HepG2 (cell line): ENCODE measurements around the gene PLSCR4. TPM values are rescaled to one million over a fixed set of nuclear protein-coding genes. Genes with fewer than 3 reads are reported as not detected.

Experiments
- ELF1 ChIP-seq: sonication (generic); formaldehyde crosslinking; IDR thresholded peaks from 2 replicates; pipeline ENCODE4 v1.4.0; 2020; ENCODE audit warnings: missing genetic modification reagents
- ELF3 ChIP-seq: IDR thresholded peaks from 2 replicates; pipeline ENCODE4 v1.6.1; 2016; ENCODE audit warnings: missing genetic modification reagents, missing compliant biosample characterization
- FOXC1 ChIP-seq: sonication (generic); formaldehyde crosslinking; IDR thresholded peaks from 2 replicates; pipeline ENCODE4 v1.8.0; 2022; ENCODE audit warnings: mild to moderate bottlenecking, missing genetic modification reagents, borderline replicate concordance
- GTF2F1 ChIP-seq: fragments of 150-350 bp; IDR thresholded peaks from 2 replicates; pipeline ENCODE4 v1.6.1; 2014; ENCODE audit warnings: low read length
- THYN1 ChIP-seq: sonication (generic); formaldehyde crosslinking; IDR thresholded peaks from 2 replicates; pipeline ENCODE4 v1.8.1; 2023; ENCODE audit warnings: low read depth, mild to moderate bottlenecking, moderate library complexity, missing genetic modification reagents, borderline replicate concordance
- TOPORS ChIP-seq: sonication (generic); formaldehyde crosslinking; IDR thresholded peaks from 2 replicates; pipeline ENCODE4 v1.8.0; 2023; ENCODE audit warnings: mild to moderate bottlenecking, missing genetic modification reagents
- XBP1 ChIP-seq: sonication (generic); formaldehyde crosslinking; IDR thresholded peaks from 2 replicates; pipeline ENCODE4 v1.5.0; 2020; ENCODE audit warnings: missing genetic modification reagents
- ZBTB43 ChIP-seq: sonication (generic); formaldehyde crosslinking; conservative IDR thresholded peaks from 2 replicates; pipeline ENCODE4 v1.4.0; 2020; ENCODE audit warnings: missing genetic modification reagents
- ZFY ChIP-seq: sonication (generic); formaldehyde crosslinking; IDR thresholded peaks from 2 replicates; pipeline ENCODE4 v1.4.0; 2020; ENCODE audit warnings: missing genetic modification reagents
- ZFYVE20 ChIP-seq: sonication (generic); formaldehyde crosslinking; IDR thresholded peaks from 2 replicates; pipeline ENCODE4 v1.8.0; 2023; ENCODE audit warnings: low read depth, mild to moderate bottlenecking, moderate library complexity, missing genetic modification reagents, borderline replicate concordance
- ZNF512 ChIP-seq: sonication (generic); formaldehyde crosslinking; IDR thresholded peaks from 2 replicates; pipeline ENCODE4 v1.4.0; 2020; ENCODE audit warnings: mild to moderate bottlenecking, missing genetic modification reagents
- ZNF556 ChIP-seq: sonication (generic); formaldehyde crosslinking; IDR thresholded peaks from 2 replicates; pipeline ENCODE4 v1.4.0; 2020; ENCODE audit warnings: mild to moderate bottlenecking, missing genetic modification reagents, borderline replicate concordance
- ZNF589 ChIP-seq: sonication (generic); formaldehyde crosslinking; conservative IDR thresholded peaks from 2 replicates; pipeline ENCODE4 v1.8.0; 2022; ENCODE audit warnings: mild to moderate bottlenecking, moderate library complexity, missing genetic modification reagents
- ZNF615 ChIP-seq: sonication (generic); formaldehyde crosslinking; IDR thresholded peaks from 2 replicates; pipeline ENCODE4 v1.5.0; 2020; ENCODE audit warnings: mild to moderate bottlenecking, missing genetic modification reagents, borderline replicate concordance
- polyA plus RNA-seq, 8 experiments: library from polyadenylated mRNA; depleted of rRNA in 3 of 8; stranded (reverse) in 7 of 8; unstranded in 1 of 8; fragments of >200 nt; fragmentation: Illumina TruSeq in 4 of 8; extraction: Trizol in 4 of 8; gene quantifications; 2 replicates each; pipeline versions ENCODE4 v1.2.1 to v1.2.3, GENCODE V29; 2011 to 2016; ENCODE audit warnings: low read depth in 4 of 8, missing spikeins in 1 of 8, mixed read lengths in 1 of 8; ENCODE audit not compliant: insufficient read depth in 1 of 8
- total RNA-seq, 5 experiments: library from RNA; depleted of rRNA; stranded (reverse); fragments of >200 nt; fragmentation: Illumina TruSeq; extraction: Trizol; gene quantifications; 2 replicates each; pipeline ENCODE4 v1.2.3, GENCODE V29; 2016; ENCODE audit warnings: low read depth in 1 of 5
- TF ChIP-seq, protein P1 (sequence below): sonication (generic); formaldehyde crosslinking; IDR thresholded peaks from 2 replicates; pipeline ENCODE4 v1.4.0; 2020; ENCODE audit warnings: missing genetic modification reagents
- TF ChIP-seq, protein P2 (sequence below): sonication (generic); formaldehyde crosslinking; IDR thresholded peaks from 2 replicates; pipeline ENCODE4 v1.4.0; 2020; ENCODE audit warnings: missing genetic modification reagents, mild to moderate bottlenecking, borderline replicate concordance
- TF ChIP-seq, protein P3 (sequence below): sonication (generic); formaldehyde crosslinking; IDR thresholded peaks from 2 replicates; pipeline ENCODE4 v1.4.0; 2020; ENCODE audit warnings: missing genetic modification reagents, mild to moderate bottlenecking, borderline replicate concordance
- TF ChIP-seq, protein P4 (sequence below): IDR thresholded peaks from 2 replicates; pipeline ENCODE4 v1.6.1; 2016; ENCODE audit warnings: missing compliant biosample characterization, missing genetic modification reagents, borderline replicate concordance

The PLSCR4 gene
- total and polyA plus RNA-seq, 2 of the 13 experiments (the other 11 are each of a cell fraction or from before 2014, with no cell fraction given) = 1.5 to 59.0 TPM

- TF ChIP-seq, protein P1, sequence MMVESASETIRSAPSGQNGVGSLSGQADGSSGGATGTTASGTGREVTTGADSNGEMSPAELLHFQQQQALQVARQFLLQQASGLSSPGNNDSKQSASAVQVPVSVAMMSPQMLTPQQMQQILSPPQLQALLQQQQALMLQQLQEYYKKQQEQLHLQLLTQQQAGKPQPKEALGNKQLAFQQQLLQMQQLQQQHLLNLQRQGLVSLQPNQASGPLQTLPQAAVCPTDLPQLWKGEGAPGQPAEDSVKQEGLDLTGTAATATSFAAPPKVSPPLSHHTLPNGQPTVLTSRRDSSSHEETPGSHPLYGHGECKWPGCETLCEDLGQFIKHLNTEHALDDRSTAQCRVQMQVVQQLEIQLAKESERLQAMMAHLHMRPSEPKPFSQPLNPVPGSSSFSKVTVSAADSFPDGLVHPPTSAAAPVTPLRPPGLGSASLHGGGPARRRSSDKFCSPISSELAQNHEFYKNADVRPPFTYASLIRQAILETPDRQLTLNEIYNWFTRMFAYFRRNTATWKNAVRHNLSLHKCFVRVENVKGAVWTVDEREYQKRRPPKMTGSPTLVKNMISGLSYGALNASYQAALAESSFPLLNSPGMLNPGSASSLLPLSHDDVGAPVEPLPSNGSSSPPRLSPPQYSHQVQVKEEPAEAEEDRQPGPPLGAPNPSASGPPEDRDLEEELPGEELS (CRISPR knock-in tag) = peak; percentile 55; the same call in 1 of the 2 replicates
- TF ChIP-seq, protein P2, sequence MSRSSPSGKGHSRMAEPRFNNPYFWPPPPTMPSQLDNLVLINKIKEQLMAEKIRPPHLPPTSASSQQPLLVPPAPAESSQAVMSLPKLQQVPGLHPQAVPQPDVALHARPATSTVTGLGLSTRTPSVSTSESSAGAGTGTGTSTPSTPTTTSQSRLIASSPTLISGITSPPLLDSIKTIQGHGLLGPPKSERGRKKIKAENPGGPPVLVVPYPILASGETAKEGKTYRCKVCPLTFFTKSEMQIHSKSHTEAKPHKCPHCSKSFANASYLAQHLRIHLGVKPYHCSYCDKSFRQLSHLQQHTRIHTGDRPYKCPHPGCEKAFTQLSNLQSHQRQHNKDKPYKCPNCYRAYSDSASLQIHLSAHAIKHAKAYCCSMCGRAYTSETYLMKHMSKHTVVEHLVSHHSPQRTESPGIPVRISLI = no peak
- no peak for TF ChIP-seq ZFYVE20 (CRISPR knock-in tag)
- no peak for TF ChIP-seq THYN1 (CRISPR knock-in tag)
- TF ChIP-seq FOXC1 (CRISPR knock-in tag) = peak; percentile 89; the same call in 1 of the 2 replicates
- TF ChIP-seq ZNF512 (CRISPR knock-in tag) = no peak
- TF ChIP-seq ZFY = peak; percentile 88
- TF ChIP-seq ELF1 (CRISPR knock-in tag) = peak; percentile 58; the same call in 1 of the 2 replicates
- no peak for TF ChIP-seq ZNF615 (CRISPR knock-in tag)
- peak; percentile 71; the same call in 1 of the 2 replicates for TF ChIP-seq GTF2F1
- peak; percentile 89 for TF ChIP-seq ELF3 (CRISPR knock-in tag)
- no peak for TF ChIP-seq XBP1 (CRISPR knock-in tag)
- TF ChIP-seq, protein P3, sequence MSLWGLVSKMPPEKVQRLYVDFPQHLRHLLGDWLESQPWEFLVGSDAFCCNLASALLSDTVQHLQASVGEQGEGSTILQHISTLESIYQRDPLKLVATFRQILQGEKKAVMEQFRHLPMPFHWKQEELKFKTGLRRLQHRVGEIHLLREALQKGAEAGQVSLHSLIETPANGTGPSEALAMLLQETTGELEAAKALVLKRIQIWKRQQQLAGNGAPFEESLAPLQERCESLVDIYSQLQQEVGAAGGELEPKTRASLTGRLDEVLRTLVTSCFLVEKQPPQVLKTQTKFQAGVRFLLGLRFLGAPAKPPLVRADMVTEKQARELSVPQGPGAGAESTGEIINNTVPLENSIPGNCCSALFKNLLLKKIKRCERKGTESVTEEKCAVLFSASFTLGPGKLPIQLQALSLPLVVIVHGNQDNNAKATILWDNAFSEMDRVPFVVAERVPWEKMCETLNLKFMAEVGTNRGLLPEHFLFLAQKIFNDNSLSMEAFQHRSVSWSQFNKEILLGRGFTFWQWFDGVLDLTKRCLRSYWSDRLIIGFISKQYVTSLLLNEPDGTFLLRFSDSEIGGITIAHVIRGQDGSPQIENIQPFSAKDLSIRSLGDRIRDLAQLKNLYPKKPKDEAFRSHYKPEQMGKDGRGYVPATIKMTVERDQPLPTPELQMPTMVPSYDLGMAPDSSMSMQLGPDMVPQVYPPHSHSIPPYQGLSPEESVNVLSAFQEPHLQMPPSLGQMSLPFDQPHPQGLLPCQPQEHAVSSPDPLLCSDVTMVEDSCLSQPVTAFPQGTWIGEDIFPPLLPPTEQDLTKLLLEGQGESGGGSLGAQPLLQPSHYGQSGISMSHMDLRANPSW (CRISPR knock-in tag) = no peak; the same call in 1 of the 2 replicates
- TF ChIP-seq ZBTB43 = peak; percentile 48
- no peak for TF ChIP-seq ZNF556 (CRISPR knock-in tag)
- peak; percentile 94; the same call in 1 of the 2 replicates for TF ChIP-seq TOPORS (CRISPR knock-in tag)
- TF ChIP-seq, protein P4, sequence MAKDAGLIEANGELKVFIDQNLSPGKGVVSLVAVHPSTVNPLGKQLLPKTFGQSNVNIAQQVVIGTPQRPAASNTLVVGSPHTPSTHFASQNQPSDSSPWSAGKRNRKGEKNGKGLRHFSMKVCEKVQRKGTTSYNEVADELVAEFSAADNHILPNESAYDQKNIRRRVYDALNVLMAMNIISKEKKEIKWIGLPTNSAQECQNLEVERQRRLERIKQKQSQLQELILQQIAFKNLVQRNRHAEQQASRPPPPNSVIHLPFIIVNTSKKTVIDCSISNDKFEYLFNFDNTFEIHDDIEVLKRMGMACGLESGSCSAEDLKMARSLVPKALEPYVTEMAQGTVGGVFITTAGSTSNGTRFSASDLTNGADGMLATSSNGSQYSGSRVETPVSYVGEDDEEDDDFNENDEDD (CRISPR knock-in tag) = peak; percentile 73; the same call in 1 of the 2 replicates
- 0 out of 2 replicates have a peak, but pooled peaks have one; percentile 41 for TF ChIP-seq ZNF589 (CRISPR knock-in tag)
Observed at GRCh38 chr3:146160964-146161662, 89.8 kb downstream of the PLSCR4 start, which contains the start of gene PLOD2 (continued).
